HG02973 (cell line): ENCODE results near the gene C11orf58.

Source experiments
- ATAC-seq: cut with Tn5 transposase; IDR thresholded peaks from one replicate; pipeline ENCODE4 v1.9.1; 2021; ENCODE audit warnings: moderate library complexity; ENCODE audit not compliant: unreplicated experiment

Gene C11orf58

DNA sequence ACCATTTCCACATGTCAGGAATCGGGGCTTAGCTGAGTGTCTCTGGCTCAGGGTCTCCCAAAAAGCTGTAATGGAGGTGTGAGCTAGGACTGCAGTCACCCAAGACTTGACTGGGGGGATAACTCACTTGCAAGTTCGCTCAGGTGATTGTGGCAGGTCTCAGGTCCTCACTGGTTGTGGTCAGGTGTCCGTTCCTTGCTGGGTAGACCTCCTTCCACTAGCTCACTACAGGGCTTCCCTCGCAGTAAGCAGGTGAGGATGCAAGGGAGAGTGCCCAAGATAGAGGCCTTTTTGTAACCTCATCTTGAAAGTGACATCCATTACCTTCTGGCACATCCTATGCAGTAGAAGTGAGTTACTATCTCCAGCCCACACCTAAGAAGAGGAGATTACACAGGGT, 29.5 kb downstream of the C11orf58 start:
- no peak for ATAC-seq

GRCh38 chr11:16769386-16769785, 30.9 kb downstream of the C11orf58 start:
- no peak for ATAC-seq

DNA sequence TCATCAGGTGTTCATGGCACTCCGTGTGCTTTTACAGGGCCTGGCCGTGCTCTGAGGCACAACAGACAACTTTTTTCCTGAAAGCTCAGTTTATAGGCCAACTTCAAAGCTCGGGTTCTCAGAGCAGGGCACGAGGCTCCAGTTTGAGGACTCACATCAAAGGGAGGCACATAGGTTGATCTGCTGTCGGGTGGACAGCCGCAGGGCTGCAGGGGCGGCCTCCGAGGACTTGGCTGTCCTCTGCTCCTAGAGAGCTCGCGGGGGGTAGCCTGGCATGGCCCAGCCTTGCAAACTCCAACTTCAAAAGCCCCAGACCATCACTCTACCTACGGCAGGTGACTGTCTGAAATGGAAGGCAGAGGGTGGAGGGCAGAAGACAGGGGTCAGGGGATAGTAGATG, 31.6 kb downstream of the C11orf58 start:
- ATAC-seq: no peak

GRCh38 chr11:16771350-16772140, 33.1 kb downstream of the C11orf58 start:
- ATAC-seq: no peak

DNA sequence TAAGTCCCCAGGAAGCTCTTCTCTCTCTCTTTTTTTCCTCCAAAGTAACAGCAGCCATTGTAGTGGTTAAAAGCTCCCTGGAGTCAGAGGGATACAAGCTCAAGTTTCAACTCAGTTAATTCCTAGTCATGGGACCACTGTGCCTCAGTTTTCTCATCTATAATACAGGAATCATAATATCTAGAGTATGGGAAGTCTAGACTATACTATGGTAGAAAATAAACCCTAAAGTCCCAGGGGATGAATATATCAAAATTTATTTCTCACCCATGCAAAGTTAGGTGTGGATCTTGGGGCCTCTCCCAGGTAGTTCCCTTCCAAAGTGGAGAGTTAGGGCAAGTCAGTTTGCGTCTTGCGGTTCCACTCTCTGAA, 33.7 kb downstream of the C11orf58 start:
- no peak for ATAC-seq

DNA sequence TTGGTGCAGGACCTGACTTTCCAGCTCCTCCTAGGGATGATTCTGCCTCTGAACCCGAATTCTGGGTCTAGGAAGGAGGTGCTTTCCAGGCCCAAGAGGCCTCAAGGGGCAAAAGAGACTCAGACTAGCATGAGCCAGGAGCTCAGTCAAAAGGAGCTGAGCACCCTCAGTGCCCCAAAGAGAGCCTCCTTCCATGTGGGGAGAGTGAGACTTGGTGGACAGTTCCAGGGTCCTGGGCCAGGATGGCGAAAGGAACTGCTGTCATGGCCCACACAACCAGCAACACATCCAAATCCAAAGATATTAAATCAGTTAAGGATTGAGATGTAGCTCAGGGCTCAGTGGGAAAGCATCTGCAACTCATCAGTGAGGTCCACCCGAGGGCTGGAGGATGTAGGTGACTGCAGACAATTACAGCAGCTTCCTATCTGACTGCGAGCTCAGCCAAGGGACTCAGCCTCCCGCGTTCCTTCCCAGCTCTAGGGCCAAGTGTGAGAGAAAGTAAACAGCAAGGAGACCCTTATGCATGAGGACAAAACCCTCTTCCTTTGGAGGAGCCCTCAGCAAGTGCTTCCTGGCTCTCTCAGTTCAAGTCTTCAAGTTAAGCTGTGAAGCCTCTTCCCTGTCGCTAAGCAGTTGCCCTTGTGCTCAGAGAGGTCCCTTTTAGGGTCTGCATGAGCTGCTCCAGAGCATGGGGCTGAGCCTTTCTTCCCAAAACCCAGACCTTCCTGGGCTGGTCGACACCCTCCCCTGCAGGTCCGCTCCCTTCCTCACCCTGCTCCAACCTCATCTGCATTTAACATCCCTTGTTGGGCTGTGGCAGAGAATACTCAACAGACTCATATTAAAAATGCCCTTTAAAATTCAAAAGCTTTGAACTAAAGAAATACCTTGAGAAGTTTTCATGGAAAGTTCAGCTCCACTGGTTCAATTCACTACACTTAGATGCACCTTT, 35.8 kb downstream of the C11orf58 start:
- ATAC-seq: no peak

GRCh38 chr11:16774936-16775613, 36.6 kb downstream of the C11orf58 start:
- no peak for ATAC-seq

- no peak for ATAC-seq
Observed at GRCh38 chr11:16775614-16776283, 37.3 kb downstream of the C11orf58 start.

- no peak for ATAC-seq
Observed at GRCh38 chr11:16776711-16777612, 38.5 kb downstream of the C11orf58 start.

DNA sequence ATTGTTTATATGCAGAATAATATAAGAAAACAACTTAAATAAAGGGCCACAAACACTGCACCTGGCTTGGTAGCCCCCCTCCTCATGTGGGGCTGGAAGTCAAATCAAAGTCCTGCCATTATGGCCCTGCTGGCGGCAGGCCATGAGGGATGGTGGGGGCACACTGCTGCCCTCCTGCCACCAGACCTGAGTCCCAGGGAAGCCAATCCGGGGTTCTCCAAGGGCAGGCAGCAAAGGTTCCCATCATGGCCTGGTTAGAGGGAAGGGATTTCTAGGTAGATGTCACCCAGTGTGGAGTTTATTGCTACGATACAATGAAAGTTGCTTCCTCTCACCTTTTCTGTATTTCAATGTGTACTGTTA, 39.1 kb downstream of the C11orf58 start:
- no peak for ATAC-seq

DNA sequence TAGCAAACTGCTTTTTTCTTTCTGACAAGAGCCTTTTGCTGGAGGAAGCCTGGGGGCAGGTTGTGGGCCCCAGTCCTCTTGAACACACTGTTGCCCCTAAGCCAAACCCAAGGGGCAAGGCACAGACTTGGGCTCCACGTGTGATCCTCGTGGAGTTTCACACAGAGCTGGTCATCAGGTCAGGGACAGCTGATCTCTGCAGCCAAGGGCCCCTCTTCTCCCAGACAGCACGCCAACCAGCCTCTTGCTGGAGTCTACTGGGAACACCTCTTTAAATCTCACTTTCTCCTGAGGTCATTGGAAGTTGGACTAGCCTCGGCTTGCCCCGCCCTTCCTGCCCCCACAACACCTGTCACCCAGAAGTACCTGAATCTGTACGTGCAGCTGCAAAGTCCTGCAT, 39.8 kb downstream of the C11orf58 start:
- ATAC-seq: no peak

DNA sequence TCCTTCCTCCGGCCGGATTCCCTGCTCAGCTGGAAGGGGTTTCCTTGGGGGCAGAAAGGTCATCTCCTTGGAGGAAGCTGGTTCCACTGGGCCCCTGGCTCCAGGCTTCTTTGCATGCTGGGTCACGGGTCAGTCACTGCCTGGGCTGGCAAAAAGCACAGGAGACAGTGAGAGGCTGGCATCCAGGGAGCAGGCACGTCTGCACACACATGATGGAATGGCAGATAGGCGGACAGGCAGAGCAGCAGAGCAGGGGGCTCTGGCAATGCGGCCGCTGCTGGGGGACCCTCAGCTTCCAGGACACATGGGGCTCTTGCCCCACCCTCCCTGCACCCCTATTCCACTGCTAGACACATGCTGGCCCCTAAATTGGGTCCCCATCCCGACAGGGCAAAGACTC, 40.4 kb downstream of the C11orf58 start:
- ATAC-seq: no peak

GRCh38 chr11:16779436-16779835, 41.0 kb downstream of the C11orf58 start:
- no peak for ATAC-seq

DNA sequence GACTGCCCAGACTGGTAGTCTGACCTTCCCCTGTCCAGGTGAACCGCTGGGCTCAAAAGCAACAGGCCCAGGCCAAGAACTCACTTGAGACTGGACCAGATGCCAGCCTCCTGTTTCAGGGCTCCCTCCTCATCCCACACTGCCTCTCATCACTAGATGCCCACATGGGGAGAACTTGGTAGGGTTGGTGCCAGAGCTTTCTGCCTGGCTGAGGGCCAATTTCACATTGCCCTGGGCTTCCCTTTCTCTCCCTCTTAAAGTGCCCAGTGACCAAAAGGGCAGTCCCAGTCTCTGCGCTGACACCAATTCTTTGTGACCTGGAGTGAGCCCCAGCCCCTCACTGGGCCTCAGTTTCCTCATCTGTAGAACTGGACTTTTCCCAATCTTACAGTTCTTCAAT, 41.7 kb downstream of the C11orf58 start:
- no peak for ATAC-seq

DNA sequence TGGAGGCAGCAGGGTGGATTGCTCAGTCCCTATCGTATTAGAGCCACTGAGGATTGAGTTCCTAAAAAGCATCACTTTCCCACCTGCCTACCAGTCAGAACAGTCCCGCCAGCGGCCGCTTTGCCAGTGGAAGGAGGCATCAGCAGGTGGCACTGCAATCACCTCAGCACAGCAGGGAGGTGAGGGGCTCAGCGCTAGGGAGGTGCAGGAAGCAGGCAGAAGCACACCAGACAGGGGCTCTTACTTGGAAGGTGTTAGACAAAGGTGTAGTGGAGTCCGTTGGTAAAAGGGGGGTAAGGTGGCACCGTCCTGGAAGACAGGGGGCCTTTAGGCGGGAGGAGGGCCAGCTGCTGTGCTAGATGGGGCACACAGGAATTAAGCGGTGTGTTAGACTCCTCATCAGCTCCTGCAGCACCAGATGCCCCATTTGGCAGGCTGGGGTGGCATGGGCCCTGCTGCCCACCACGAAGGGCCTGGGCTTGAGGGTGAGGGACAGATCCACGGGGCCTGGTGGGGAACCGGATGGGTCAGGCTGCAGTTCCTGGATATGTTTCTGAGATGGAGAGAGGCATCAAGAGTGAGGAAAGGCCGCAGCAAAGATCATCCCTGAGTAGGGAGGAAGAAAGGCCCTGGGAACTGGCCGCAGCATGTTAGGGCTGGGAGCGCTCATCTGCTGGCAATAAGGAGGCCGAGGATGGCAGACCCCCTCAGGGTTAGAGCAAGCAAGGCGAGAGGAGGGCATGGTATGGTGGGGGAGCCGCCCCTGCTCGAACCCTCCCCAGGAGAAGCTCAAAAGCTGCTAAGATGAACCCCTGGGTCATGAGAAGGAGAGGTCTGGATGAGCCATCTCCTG, 42.5 kb downstream of the C11orf58 start:
- no peak for ATAC-seq

- no peak for ATAC-seq
Observed at GRCh38 chr11:16781936-16782919, 43.8 kb downstream of the C11orf58 start.

GRCh38 chr11:16783321-16783801, 44.9 kb downstream of the C11orf58 start:
- no peak for ATAC-seq

DNA sequence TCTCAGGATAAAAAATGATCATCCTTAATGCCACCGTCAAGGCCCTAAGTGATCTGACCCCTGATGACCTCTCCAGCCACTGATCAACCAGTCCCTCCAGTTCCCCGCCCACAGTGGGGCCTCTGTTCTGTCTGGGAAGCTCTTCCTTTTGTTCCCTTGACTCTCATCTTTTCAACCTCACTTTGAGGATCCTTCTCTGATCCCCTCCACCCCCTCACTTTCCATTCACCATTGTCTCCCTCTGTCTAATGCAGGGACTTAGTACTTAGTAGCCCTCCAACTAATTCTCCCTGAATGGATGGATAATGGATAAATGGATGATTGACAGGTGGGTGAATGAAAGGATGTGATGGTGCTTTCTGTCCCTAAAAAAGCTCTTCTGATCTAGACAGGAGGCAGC, 45.6 kb downstream of the C11orf58 start:
- no peak for ATAC-seq
